Activated CD8-positive, alpha-beta memory T cell treated with anti-CD3 and anti-CD28 coated beads, Interleukin-2, amount 50 U/mL, for 1 hour (primary cell): ENCODE data around the gene CXCR2.
"Not testable (repeated sequence)": the region's sequence is repeated elsewhere in the genome, so short reads cannot be mapped to it uniquely, and the experiment has no call there.

ENCODE experiments used
- DNase-seq: peaks from one replicate; pipeline ENCODE4 v3.0.0-alpha.2; 2020; ENCODE audit errors: extremely low read depth

CXCR2 gene

GRCh38 chr2:218130377-218130776 lies 4.5 kb downstream of the CXCR2 start:
- no peak for DNase-seq

- DNase-seq = no peak
These were observed 5.0 kb downstream of the CXCR2 start for GRCh38 chr2:218130822-218131221.

GRCh38 chr2:218137514-218137913 lies 11.7 kb downstream of the CXCR2 start:
- DNase-seq = no peak

- no peak for DNase-seq
These were observed 12.2 kb downstream of the CXCR2 start for GRCh38 chr2:218138047-218138446.

- no peak for DNase-seq
These were observed 19.3 kb downstream of the CXCR2 start for GRCh38 chr2:218145124-218145523.

- DNase-seq = no peak
These were observed 20.2 kb downstream of the CXCR2 start for GRCh38 chr2:218146056-218146455.

GRCh38 chr2:218149098-218149497 lies 23.3 kb downstream of the CXCR2 start:
- DNase-seq = no peak

GRCh38 chr2:218149848-218150440 lies 24.1 kb downstream of the CXCR2 start:
- DNase-seq = no peak

GRCh38 chr2:218152172-218152571 lies 26.3 kb downstream of the CXCR2 start:
- no peak for DNase-seq

GRCh38 chr2:218152777-218153176 lies 26.9 kb downstream of the CXCR2 start:
- DNase-seq = no peak

GRCh38 chr2:218155953-218156479 lies 30.2 kb downstream of the CXCR2 start:
- no peak for DNase-seq

- DNase-seq = no peak
These were observed 35.8 kb downstream of the CXCR2 start for GRCh38 chr2:218161644-218162043.

- no peak for DNase-seq
These were observed 37.0 kb downstream of the CXCR2 start for GRCh38 chr2:218162814-218163213.

GRCh38 chr2:218166791-218167190 lies 41.0 kb downstream of the CXCR2 start, which contains the start of gene CXCR1:
Gene CXCR1, minus strand, starts transcription at chr2:218166962. Its CDS starts 1,751 bp downstream, at chr2:218165211.
- DNase-seq = peak; percentile 18

GRCh38 chr2:218168016-218168415 lies 42.2 kb downstream of the CXCR2 start:
- no peak for DNase-seq

GRCh38 chr2:218168635-218169462 lies 43.0 kb downstream of the CXCR2 start:
- peak; percentile 44 for DNase-seq

GRCh38 chr2:218169757-218170546 lies 44.1 kb downstream of the CXCR2 start:
- DNase-seq = no peak

- DNase-seq = not testable (repeated sequence)
These were observed 45.9 kb downstream of the CXCR2 start for GRCh38 chr2:218171744-218172143.

- DNase-seq = no peak
These were observed 47.0 kb downstream of the CXCR2 start for GRCh38 chr2:218172845-218173244.

- no peak for DNase-seq
These were observed 54.0 kb downstream of the CXCR2 start for GRCh38 chr2:218179782-218180181.

GRCh38 chr2:218180467-218181114 lies 54.8 kb downstream of the CXCR2 start:
- no peak for DNase-seq

GRCh38 chr2:218184331-218184730 lies 58.5 kb downstream of the CXCR2 start:
- no peak for DNase-seq
